Calu3 (cell line): ENCODE measurements around the gene ZSCAN5C. TPM values are rescaled to one million over a fixed set of nuclear protein-coding genes. Genes with fewer than 3 reads are reported as not detected.
"Not testable (repeated sequence)": the region's sequence is repeated elsewhere in the genome, so short reads cannot be mapped to it uniquely, and the experiment has no call there.

ENCODE experiments used
- BruUV-seq: library from RNA; stranded (reverse); fragments of 400-500 nt; replicated peaks from 2 replicates; lab custom pipeline; 2021; lab: Mats Ljungman, UMichigan
- CTCF ChIA-PET: fragments of 300-600 bp; sonication (Branson Sonifier 250); formaldehyde crosslinking; loops from one replicate; lab custom pipeline; 2022; ENCODE audit warnings: antibody characterized with exemption; lab: Charles Lee
- DNase-seq: peaks from one replicate; pipeline ENCODE4 v3.0.0; 2022
- H3K27ac Mint-ChIP-seq: one replicate; pipeline ENCODE4 v1.8.0; 2022; ENCODE audit warnings: mixed read lengths; ENCODE audit not compliant: unreplicated experiment
- H3K27me3 Mint-ChIP-seq: one replicate; pipeline ENCODE4 v1.8.0; 2022; ENCODE audit warnings: mixed read lengths; ENCODE audit not compliant: unreplicated experiment
- H3K36me3 Mint-ChIP-seq: one replicate; pipeline ENCODE4 v1.8.0; 2022; ENCODE audit warnings: mild to moderate bottlenecking, moderate library complexity, mixed read lengths; ENCODE audit not compliant: insufficient read depth, unreplicated experiment
- H3K4me1 Mint-ChIP-seq: one replicate; pipeline ENCODE4 v1.8.0; 2022; ENCODE audit warnings: mild to moderate bottlenecking, low read depth, mixed read lengths; ENCODE audit not compliant: unreplicated experiment
- H3K4me3 Mint-ChIP-seq: one replicate; pipeline ENCODE4 v1.8.0; 2022; ENCODE audit warnings: mild to moderate bottlenecking, low read depth, moderate library complexity, mixed read lengths; ENCODE audit not compliant: unreplicated experiment
- H3K9me3 Mint-ChIP-seq: one replicate; pipeline ENCODE4 v1.8.0; 2022; ENCODE audit warnings: low read depth, mixed read lengths; ENCODE audit not compliant: unreplicated experiment
- intact Hi-C: fragments of 100-400 bp; cut with micrococcal nuclease; formaldehyde crosslinking; loops from one replicate; pipeline ENCODE4 v1.10.0; 2022; ENCODE audit not compliant: unreplicated experiment
- total RNA-seq: library from RNA; stranded (reverse); gene quantifications from 2 replicates; pipeline ENCODE4 v1.2.3, GENCODE V29; 2022
- TF ChIP-seq, protein P1 (sequence below): fragments of 200-600 bp; IDR thresholded peaks from one replicate; pipeline ENCODE4 v1.8.0; 2022; ENCODE audit warnings: antibody characterized with exemption; ENCODE audit not compliant: unreplicated experiment

ZSCAN5C gene
- total RNA-seq, 1 experiment from 2014 or later: not detected

DNA sequence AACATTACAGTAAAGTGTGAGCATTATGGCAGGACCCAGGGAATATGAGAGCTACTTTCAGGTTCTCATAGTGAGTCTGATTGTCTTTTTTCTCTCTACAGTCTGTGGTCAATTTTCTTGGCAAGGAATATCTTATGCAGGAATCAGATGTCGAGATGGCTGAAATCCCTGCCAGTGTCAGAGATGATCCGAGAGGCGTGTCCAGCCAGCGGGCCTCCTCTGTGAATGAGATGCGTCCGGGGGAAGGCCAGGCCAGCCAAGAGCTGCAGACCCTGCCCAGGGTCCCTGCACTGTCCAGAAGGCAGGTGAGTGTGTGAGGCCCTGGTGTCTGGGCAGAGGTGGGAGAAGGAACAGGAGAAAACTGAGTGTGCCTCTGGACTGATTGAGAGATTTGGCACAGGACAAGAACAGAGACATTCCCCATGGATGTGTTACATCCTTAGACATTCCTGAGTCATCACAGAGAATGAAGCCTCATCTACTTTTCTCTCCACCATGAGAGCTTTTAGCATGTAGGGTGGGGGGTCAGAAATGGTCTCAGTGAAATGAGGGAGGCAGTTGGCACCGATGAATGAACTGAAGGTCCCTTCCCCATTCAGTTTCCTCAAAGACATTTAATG lies 43.2 kb downstream of the ZSCAN5C start:
- H3K36me3 Mint-ChIP-seq: no peaks in the 10 kb centered on the region
- no peak for DNase-seq
- BruUV-seq: no TSS peak
- no peaks in the 10 kb centered on the region for H3K27me3 Mint-ChIP-seq
- H3K4me3 Mint-ChIP-seq: no peak overlapping the region
- intact Hi-C loops: no loop called here
- H3K4me1 Mint-ChIP-seq: no peaks in the 10 kb centered on the region
- no peak overlapping the region for H3K27ac Mint-ChIP-seq
- CTCF ChIA-PET: no interaction called here
- TF ChIP-seq, protein P1, sequence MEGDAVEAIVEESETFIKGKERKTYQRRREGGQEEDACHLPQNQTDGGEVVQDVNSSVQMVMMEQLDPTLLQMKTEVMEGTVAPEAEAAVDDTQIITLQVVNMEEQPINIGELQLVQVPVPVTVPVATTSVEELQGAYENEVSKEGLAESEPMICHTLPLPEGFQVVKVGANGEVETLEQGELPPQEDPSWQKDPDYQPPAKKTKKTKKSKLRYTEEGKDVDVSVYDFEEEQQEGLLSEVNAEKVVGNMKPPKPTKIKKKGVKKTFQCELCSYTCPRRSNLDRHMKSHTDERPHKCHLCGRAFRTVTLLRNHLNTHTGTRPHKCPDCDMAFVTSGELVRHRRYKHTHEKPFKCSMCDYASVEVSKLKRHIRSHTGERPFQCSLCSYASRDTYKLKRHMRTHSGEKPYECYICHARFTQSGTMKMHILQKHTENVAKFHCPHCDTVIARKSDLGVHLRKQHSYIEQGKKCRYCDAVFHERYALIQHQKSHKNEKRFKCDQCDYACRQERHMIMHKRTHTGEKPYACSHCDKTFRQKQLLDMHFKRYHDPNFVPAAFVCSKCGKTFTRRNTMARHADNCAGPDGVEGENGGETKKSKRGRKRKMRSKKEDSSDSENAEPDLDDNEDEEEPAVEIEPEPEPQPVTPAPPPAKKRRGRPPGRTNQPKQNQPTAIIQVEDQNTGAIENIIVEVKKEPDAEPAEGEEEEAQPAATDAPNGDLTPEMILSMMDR: no peak
- no peaks in the 10 kb centered on the region for H3K9me3 Mint-ChIP-seq

DNA sequence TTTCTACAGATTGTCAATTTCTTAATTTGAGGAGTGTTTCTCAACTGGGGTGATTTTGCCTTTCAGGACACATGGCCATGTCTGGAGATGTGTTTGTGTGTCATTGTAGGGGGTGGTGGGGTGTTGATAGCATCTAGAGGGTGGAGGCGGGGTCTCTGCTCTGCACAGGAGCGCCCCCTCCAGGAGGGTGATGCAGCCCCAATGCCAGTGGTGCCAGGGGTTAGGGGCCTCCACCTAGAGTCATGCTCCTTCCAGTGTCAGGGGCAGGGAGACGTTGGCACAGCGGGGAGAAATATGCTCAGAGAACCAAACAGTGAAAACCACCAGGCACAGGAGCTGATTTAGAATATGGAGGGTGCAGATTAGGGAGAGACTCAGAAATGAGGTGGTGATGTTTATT lies 43.7 kb downstream of the ZSCAN5C start:
- H3K4me3 Mint-ChIP-seq, H3K36me3 Mint-ChIP-seq, intact Hi-C loops, H3K27ac Mint-ChIP-seq, H3K27me3 Mint-ChIP-seq, H3K9me3 Mint-ChIP-seq, CTCF ChIA-PET, DNase-seq, H3K4me1 Mint-ChIP-seq, BruUV-seq: not testable (repeated sequence)

DNA sequence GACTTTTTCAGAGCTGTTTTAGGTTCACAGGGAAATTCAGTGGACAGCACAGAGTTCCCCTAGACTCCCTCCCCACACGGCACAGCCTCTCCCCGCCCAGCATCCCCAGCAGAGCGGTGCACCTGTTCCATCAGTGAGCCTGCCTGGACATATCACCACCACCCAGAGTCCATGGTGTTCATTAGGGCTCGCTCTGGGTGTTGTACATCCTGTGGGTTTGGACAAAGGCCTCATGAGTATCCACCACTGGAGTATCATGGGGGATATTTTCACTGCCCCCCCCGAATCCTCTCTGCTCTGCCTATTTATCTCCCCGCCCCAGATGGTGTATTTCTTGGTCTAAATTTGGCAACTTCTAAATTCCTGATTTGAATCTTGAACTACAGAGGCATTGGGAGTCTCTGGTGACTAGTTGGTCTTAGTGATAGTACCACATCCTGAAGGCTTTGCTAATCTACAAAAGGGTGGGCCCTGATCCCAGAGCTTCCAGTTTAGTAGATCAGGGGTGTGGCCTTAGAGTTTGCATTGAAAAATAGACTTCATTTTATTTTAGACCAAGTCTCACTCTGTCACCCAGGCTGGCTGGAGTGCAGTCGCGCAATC lies 46.8 kb downstream of the ZSCAN5C start:
- H3K36me3 Mint-ChIP-seq, BruUV-seq, H3K9me3 Mint-ChIP-seq, H3K4me1 Mint-ChIP-seq, H3K27me3 Mint-ChIP-seq, intact Hi-C loops, DNase-seq, H3K27ac Mint-ChIP-seq, CTCF ChIA-PET, H3K4me3 Mint-ChIP-seq: not testable (repeated sequence)

DNA sequence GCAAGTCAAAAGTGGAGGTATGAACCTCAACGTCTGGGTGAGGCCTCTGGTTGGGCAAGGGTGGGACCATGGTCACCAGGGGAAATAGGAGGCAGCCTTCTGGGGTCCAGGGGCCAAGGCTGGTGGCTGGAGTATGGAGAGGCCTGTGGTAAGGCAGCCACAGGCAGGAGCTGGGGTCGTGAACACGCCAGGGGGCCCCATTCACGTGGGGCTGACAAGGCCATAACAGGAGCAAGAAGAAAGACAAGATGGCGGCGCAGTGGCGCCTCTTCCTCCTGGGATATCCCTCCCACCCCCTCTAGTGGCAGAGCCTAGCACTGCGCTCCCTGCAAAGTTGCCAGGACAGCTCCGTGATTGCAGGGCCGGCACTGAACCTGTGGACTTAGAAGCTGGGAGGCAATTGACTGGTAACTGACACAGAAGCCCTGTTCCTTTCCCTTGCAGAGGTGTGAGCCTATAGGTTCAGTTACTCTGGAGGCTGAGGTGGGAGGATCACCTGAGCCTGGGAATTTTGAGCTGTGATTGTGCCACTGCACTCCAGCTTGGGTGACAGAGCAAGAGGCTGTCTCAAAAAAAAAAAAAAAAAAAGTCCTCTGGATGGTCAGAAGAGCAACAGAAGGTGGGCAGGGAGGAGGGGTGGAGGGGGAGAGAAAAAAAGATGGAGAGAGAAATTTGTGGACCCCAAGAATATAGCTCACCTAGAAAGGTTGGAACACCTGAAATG lies 50.8 kb downstream of the ZSCAN5C start:
- peak overlapping the region; percentile 39 for H3K27ac Mint-ChIP-seq

DNA sequence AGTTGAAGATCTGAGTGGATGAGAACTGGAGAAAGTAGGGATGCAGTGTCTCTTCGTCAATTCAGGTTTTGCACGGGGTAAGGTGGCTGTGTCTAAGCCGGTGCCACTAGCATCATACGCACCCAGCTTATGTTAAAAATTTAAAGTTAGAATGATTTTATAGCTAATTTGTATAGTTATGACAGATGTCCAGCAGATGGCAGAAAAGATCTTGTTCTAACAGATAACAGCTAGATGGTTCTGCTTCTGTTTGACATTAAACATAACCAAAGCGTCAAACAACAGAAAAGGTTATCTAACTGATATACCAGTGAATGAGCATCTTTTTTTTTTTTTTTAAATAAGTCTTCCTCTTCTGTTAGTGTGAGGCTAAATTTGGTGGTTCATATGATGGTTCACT lies 51.7 kb downstream of the ZSCAN5C start:
- intact Hi-C loops: loop anchor here (1.0 to 5.0 kb wide), 4 partner anchors 59 to 187 kb away; partner anchors contain the start of gene ZSCAN5A
- TF ChIP-seq, protein P1: peak; percentile 29
- H3K4me3 Mint-ChIP-seq: no peak overlapping the region
- CTCF ChIA-PET: interaction anchor here (0.6 to 4.0 kb wide), 15 partner anchors 11 to 849 kb away, joined by 3 to 190 read pairs (median 7); partner anchors contain the start of gene ZSCAN5A
- H3K4me1 Mint-ChIP-seq: no peaks in the 10 kb centered on the region
- H3K9me3 Mint-ChIP-seq: no peaks in the 10 kb centered on the region
- H3K27me3 Mint-ChIP-seq: no peaks in the 10 kb centered on the region
- H3K27ac Mint-ChIP-seq: no peak overlapping the region
- no peaks in the 10 kb centered on the region for H3K36me3 Mint-ChIP-seq
- BruUV-seq: no TSS peak
- DNase-seq: peak; percentile 9

More for the DNA sequence above, 50.8 kb downstream of the ZSCAN5C start:
- Mint-ChIP-seq H3K9me3 (no peaks in the 10 kb centered on the region), H3K36me3 (no peaks in the 10 kb centered on the region), H3K27me3 (no peaks in the 10 kb centered on the region), H3K4me1 (no peaks in the 10 kb centered on the region), H3K4me3 (no peak overlapping the region)
- TF ChIP-seq, protein P1: peak; percentile 88
- DNase-seq: peak; percentile 91
- no TSS peak for BruUV-seq
- CTCF ChIA-PET: interaction anchor here (0.5 to 4.0 kb wide), 19 partner anchors 14 to 621 kb away, joined by 3 to 190 read pairs (median 5); partner anchors contain the start of gene ZSCAN5A
- intact Hi-C loops: loop anchor here (1.0 to 5.0 kb wide), 4 partner anchors 59 to 186 kb away; partner anchors contain the start of gene ZSCAN5A
